ENCODE results near the gene SKOR1.

Gene SKOR1

GRCh38 chr15:67854358-67854757, 29.0 kb downstream of the SKOR1 start:
- no peak for DNase-seq

- no peak for DNase-seq
These were observed 30.5 kb downstream of the SKOR1 start for GRCh38 chr15:67855842-67856241.

GRCh38 chr15:67857220-67857619, 31.9 kb downstream of the SKOR1 start:
- DNase-seq, result no peak

GRCh38 chr15:67859331-67859946, 34.1 kb downstream of the SKOR1 start:
- DNase-seq, result no peak

- DNase-seq, result no peak
These were observed 36.7 kb downstream of the SKOR1 start for GRCh38 chr15:67861983-67862382.

GRCh38 chr15:67862750-67863441, 37.6 kb downstream of the SKOR1 start:
- no peak for DNase-seq

- DNase-seq, result peak; percentile 76 to 82
These were observed 38.2 kb downstream of the SKOR1 start for GRCh38 chr15:67863442-67863987.

GRCh38 chr15:67865331-67865730, 40.0 kb downstream of the SKOR1 start:
- DNase-seq, result no peak

- no peak for DNase-seq
These were observed 40.5 kb downstream of the SKOR1 start for GRCh38 chr15:67865766-67866165.

GRCh38 chr15:67869701-67870100, 44.4 kb downstream of the SKOR1 start:
- DNase-seq, result no peak

GRCh38 chr15:67870868-67871408, 45.6 kb downstream of the SKOR1 start:
- no peak for DNase-seq

- DNase-seq, result no peak
These were observed 48.5 kb downstream of the SKOR1 start for GRCh38 chr15:67873777-67874176.

- no peak for DNase-seq
These were observed 53.5 kb downstream of the SKOR1 start for GRCh38 chr15:67878712-67879206.

GRCh38 chr15:67879440-67880129, 54.3 kb downstream of the SKOR1 start:
- no peak for DNase-seq

GRCh38 chr15:67880651-67881182, 55.4 kb downstream of the SKOR1 start:
- DNase-seq, result no peak

- DNase-seq, result no peak
These were observed 57.4 kb downstream of the SKOR1 start for GRCh38 chr15:67882487-67883233.

- no peak for DNase-seq
These were observed 58.0 kb downstream of the SKOR1 start for GRCh38 chr15:67883234-67883773.

- DNase-seq, result no peak
These were observed 58.7 kb downstream of the SKOR1 start for GRCh38 chr15:67884009-67884408.
